Testis (tissue), 2 donors: Measurements from ENCODE around the gene MYORG.

Experiments used
- CTCF ChIP-seq, 3 experiments: fragments of 450-650 bp in 2 of 3; fragments of 200-600 bp in 1 of 3; sonication (generic) in 1 of 3; IDR thresholded peaks; one replicate each; pipeline ENCODE4 v1.5.1; 2016 to 2019; ENCODE audit warnings: antibody characterized with exemption in 3 of 3, mild to moderate bottlenecking in 2 of 3, moderate library complexity in 1 of 3
- POLR2A ChIP-seq: fragments of 450-650 bp; IDR thresholded peaks from one replicate; pipeline ENCODE4 v1.6.1; 2017; ENCODE audit warnings: antibody characterized with exemption, mild to moderate bottlenecking, moderate library complexity

GRCh38 chr9:34326690-34327089, 50.0 kb downstream of the MYORG start:
- no peak for TF ChIP-seq POLR2A
- no peak for TF ChIP-seq CTCF (IDR thresholded peaks at IDR 0.05)
